Activated CD8-positive, alpha-beta memory T cell treated with anti-CD3 and anti-CD28 coated beads, Interleukin-2, amount 10 ng/mL, durations not matched to agents 7 days and 5 days (primary cell): ENCODE measurements around the gene PTGS1. TPM values are rescaled to one million over a fixed set of nuclear protein-coding genes. Genes with fewer than 3 reads are reported as not detected.

Experiments
- ATAC-seq: fragments of 150-1000 bp; cut with Tn5 transposase; one replicate; pipeline ENCODE4 v1.10.0; 2021; ENCODE audit warnings: moderate library complexity
- CTCF ChIA-PET: fragments of 350-600 bp; sonication (Branson Sonifier 250); formaldehyde crosslinking; loops from one replicate; lab custom pipeline; 2021; ENCODE audit warnings: antibody characterized with exemption; lab: Charles Lee
- DNase-seq: peaks from one replicate; pipeline ENCODE4 v3.0.0-alpha.2; 2020
- H3K27ac Mint-ChIP-seq: one replicate; pipeline ENCODE4 v1.8.0; 2021; ENCODE audit warnings: mild to moderate bottlenecking, mixed read lengths
- H3K27me3 Mint-ChIP-seq: one replicate; pipeline ENCODE4 v1.8.0; 2021; ENCODE audit warnings: mixed read lengths
- H3K36me3 Mint-ChIP-seq: one replicate; pipeline ENCODE4 v1.8.0; 2021; ENCODE audit warnings: mild to moderate bottlenecking, mixed read lengths
- H3K4me1 Mint-ChIP-seq: one replicate; pipeline ENCODE4 v1.8.0; 2021; ENCODE audit warnings: mixed read lengths
- H3K4me3 Mint-ChIP-seq: one replicate; pipeline ENCODE4 v1.8.0; 2021; ENCODE audit warnings: mild to moderate bottlenecking, moderate library complexity, mixed read lengths
- H3K9me3 Mint-ChIP-seq: one replicate; pipeline ENCODE4 v1.8.0; 2022; ENCODE audit warnings: low read depth, mixed read lengths
- total RNA-seq, 2 experiments: library from RNA; stranded (reverse); gene quantifications; one replicate each; pipeline ENCODE4 v1.2.3, GENCODE V29; 2021

Gene PTGS1
- total RNA-seq, 2 experiments from 2014 or later: 0.35 to 1.0 TPM

GRCh38 chr9:122368642-122369041 lies 2.2 kb upstream of the PTGS1 start:
- CTCF ChIA-PET: interaction anchor here (1.4 to 1.5 kb wide), 2 partner anchors 18 to 244 kb away, joined by 4 to 5 read pairs; no protein-coding TSS in a partner anchor
- Mint-ChIP-seq H3K27me3 (peaks cover 24% of the 10 kb centered on the region), H3K9me3 (no peaks in the 10 kb centered on the region), H3K36me3 (no peaks in the 10 kb centered on the region), H3K4me1 (peaks cover 7% of the 10 kb centered on the region), H3K27ac (no peak overlapping the region), H3K4me3 (no peak overlapping the region)
- DNase-seq (no peak), ATAC-seq (no peak)

GRCh38 chr9:122370303-122370702 lies 521 bp upstream of the PTGS1 start:
- DNase-seq: no peak
- CTCF ChIA-PET: interaction anchor here (1.1 to 1.9 kb wide), 2 partner anchors 20 to 245 kb away, joined by 5 read pairs; no protein-coding TSS in a partner anchor
- peaks cover 24% of the 10 kb centered on the region for H3K27me3 Mint-ChIP-seq
- ATAC-seq: peak; percentile 43
- peaks cover 7% of the 10 kb centered on the region for H3K4me1 Mint-ChIP-seq
- H3K36me3 Mint-ChIP-seq: no peaks in the 10 kb centered on the region
- H3K4me3 Mint-ChIP-seq: peak overlapping the region; percentile 47
- H3K9me3 Mint-ChIP-seq: no peaks in the 10 kb centered on the region
- no peak overlapping the region for H3K27ac Mint-ChIP-seq

- ATAC-seq (no peak), DNase-seq (no peak)
- Mint-ChIP-seq H3K27ac (no peak overlapping the region), H3K4me1 (peaks cover 7% of the 10 kb centered on the region), H3K9me3 (no peaks in the 10 kb centered on the region), H3K27me3 (peaks cover 28% of the 10 kb centered on the region), H3K36me3 (no peaks in the 10 kb centered on the region), H3K4me3 (no peak overlapping the region)
- CTCF ChIA-PET: interaction anchor here (1.9 kb wide), 1 partner anchor 247 kb away, joined by 5 read pairs; no protein-coding TSS in a partner anchor
Measured at GRCh38 chr9:122371846-122372245, 1.0 kb downstream of the PTGS1 start.

GRCh38 chr9:122372856-122373845 lies 2.3 kb downstream of the PTGS1 start:
- H3K36me3 Mint-ChIP-seq: no peaks in the 10 kb centered on the region
- no peak overlapping the region for H3K27ac Mint-ChIP-seq
- H3K4me1 Mint-ChIP-seq: peaks cover 7% of the 10 kb centered on the region
- CTCF ChIA-PET: no interaction called here
- no peak for ATAC-seq
- H3K4me3 Mint-ChIP-seq: no peak overlapping the region
- peaks cover 30% of the 10 kb centered on the region for H3K27me3 Mint-ChIP-seq
- no peaks in the 10 kb centered on the region for H3K9me3 Mint-ChIP-seq
- DNase-seq: no peak

GRCh38 chr9:122374885-122375420 lies 4.1 kb downstream of the PTGS1 start:
- H3K27me3 Mint-ChIP-seq: peaks cover 28% of the 10 kb centered on the region
- CTCF ChIA-PET: interaction anchor here (0.7 kb wide), 1 partner anchor 9 kb away, joined by 3 read pairs; no protein-coding TSS in a partner anchor
- no peaks in the 10 kb centered on the region for H3K36me3 Mint-ChIP-seq
- no peak overlapping the region for H3K4me3 Mint-ChIP-seq
- DNase-seq: no peak
- peaks cover 7% of the 10 kb centered on the region for H3K4me1 Mint-ChIP-seq
- no peak for ATAC-seq
- peaks cover 6% of the 10 kb centered on the region for H3K9me3 Mint-ChIP-seq
- no peak overlapping the region for H3K27ac Mint-ChIP-seq

- H3K36me3 Mint-ChIP-seq: no peaks in the 10 kb centered on the region
- no peak for DNase-seq
- CTCF ChIA-PET: no interaction called here
- ATAC-seq: no peak
- no peak overlapping the region for H3K4me3 Mint-ChIP-seq
- no peak overlapping the region for H3K27ac Mint-ChIP-seq
- no peaks in the 10 kb centered on the region for H3K4me1 Mint-ChIP-seq
- H3K27me3 Mint-ChIP-seq: peaks cover 17% of the 10 kb centered on the region
- peaks cover 6% of the 10 kb centered on the region for H3K9me3 Mint-ChIP-seq
Measured at GRCh38 chr9:122376796-122377195, 6.0 kb downstream of the PTGS1 start.

GRCh38 chr9:122377241-122378164 lies 6.7 kb downstream of the PTGS1 start:
- ATAC-seq (no peak), DNase-seq (no peak)
- no peak overlapping the region for H3K27ac Mint-ChIP-seq
- H3K9me3 Mint-ChIP-seq: peaks cover 6% of the 10 kb centered on the region
- CTCF ChIA-PET: no interaction called here
- H3K36me3 Mint-ChIP-seq: no peaks in the 10 kb centered on the region
- H3K4me3 Mint-ChIP-seq: no peak overlapping the region
- H3K4me1 Mint-ChIP-seq: no peaks in the 10 kb centered on the region
- H3K27me3 Mint-ChIP-seq: peaks cover 13% of the 10 kb centered on the region

- Mint-ChIP-seq H3K4me3 (no peak overlapping the region), H3K27ac (no peak overlapping the region), H3K9me3 (peaks cover 6% of the 10 kb centered on the region), H3K27me3 (peaks cover 11% of the 10 kb centered on the region), H3K36me3 (no peaks in the 10 kb centered on the region), H3K4me1 (no peaks in the 10 kb centered on the region)
- no peak for DNase-seq
- ATAC-seq: no peak
- CTCF ChIA-PET: no interaction called here
Measured at GRCh38 chr9:122378236-122378635, 7.4 kb downstream of the PTGS1 start.

- no peaks in the 10 kb centered on the region for H3K4me1 Mint-ChIP-seq
- no peak overlapping the region for H3K4me3 Mint-ChIP-seq
- H3K36me3 Mint-ChIP-seq: no peaks in the 10 kb centered on the region
- H3K27me3 Mint-ChIP-seq: peaks cover 11% of the 10 kb centered on the region
- no peak overlapping the region for H3K27ac Mint-ChIP-seq
- ATAC-seq (no peak), DNase-seq (no peak)
- CTCF ChIA-PET: no interaction called here
- H3K9me3 Mint-ChIP-seq: peaks cover 6% of the 10 kb centered on the region
Measured at GRCh38 chr9:122379340-122379739, 8.5 kb downstream of the PTGS1 start.

- Mint-ChIP-seq H3K9me3 (peaks cover 6% of the 10 kb centered on the region), H3K27me3 (peaks cover 11% of the 10 kb centered on the region), H3K36me3 (no peaks in the 10 kb centered on the region), H3K4me3 (no peak overlapping the region), H3K4me1 (no peaks in the 10 kb centered on the region), H3K27ac (no peak overlapping the region)
- CTCF ChIA-PET: no interaction called here
- DNase-seq (no peak), ATAC-seq (no peak)
Measured at GRCh38 chr9:122380293-122380692, 9.5 kb downstream of the PTGS1 start.

GRCh38 chr9:122381206-122381950 lies 10.6 kb downstream of the PTGS1 start:
- Mint-ChIP-seq H3K27me3 (peaks cover 9% of the 10 kb centered on the region), H3K9me3 (peaks cover 6% of the 10 kb centered on the region), H3K27ac (no peak overlapping the region), H3K4me3 (no peak overlapping the region), H3K36me3 (no peaks in the 10 kb centered on the region), H3K4me1 (no peaks in the 10 kb centered on the region)
- ATAC-seq (no peak), DNase-seq (no peak)
- CTCF ChIA-PET: no interaction called here

GRCh38 chr9:122382901-122383850 lies 12.4 kb downstream of the PTGS1 start:
- Mint-ChIP-seq H3K4me3 (no peak overlapping the region), H3K4me1 (no peaks in the 10 kb centered on the region), H3K9me3 (peaks cover 6% of the 10 kb centered on the region), H3K27me3 (peaks cover 4% of the 10 kb centered on the region), H3K36me3 (no peaks in the 10 kb centered on the region), H3K27ac (no peak overlapping the region)
- DNase-seq: no peak
- no peak for ATAC-seq
- CTCF ChIA-PET: no interaction called here
